T-helper 1 cell treated with Interleukin-12 subunit alpha and Interleukin-12 subunit beta and Interleukin-4 antibody, amounts not matched to agents 30 μg/mL and 1 μg/mL, for 36 hours (primary cell): Measurements from ENCODE around the gene PHF21B.

ENCODE experiments used
- H3K27ac Mint-ChIP-seq: one replicate; pipeline ENCODE4 v1.8.0; 2021; ENCODE audit warnings: mild to moderate bottlenecking, mixed read lengths
- H3K27me3 Mint-ChIP-seq: one replicate; pipeline ENCODE4 v1.8.0; 2021; ENCODE audit warnings: low read depth, mixed read lengths
- H3K36me3 Mint-ChIP-seq: one replicate; pipeline ENCODE4 v1.8.0; 2021; ENCODE audit warnings: low read depth, mixed read lengths
- H3K4me1 Mint-ChIP-seq: one replicate; pipeline ENCODE4 v1.8.0; 2021; ENCODE audit warnings: low read depth, mixed read lengths
- H3K4me3 Mint-ChIP-seq: one replicate; pipeline ENCODE4 v1.8.0; 2021; ENCODE audit warnings: mild to moderate bottlenecking, moderate library complexity, mixed read lengths
- H3K9me3 Mint-ChIP-seq: one replicate; pipeline ENCODE4 v1.8.0; 2021; ENCODE audit warnings: mixed read lengths

PHF21B gene

DNA sequence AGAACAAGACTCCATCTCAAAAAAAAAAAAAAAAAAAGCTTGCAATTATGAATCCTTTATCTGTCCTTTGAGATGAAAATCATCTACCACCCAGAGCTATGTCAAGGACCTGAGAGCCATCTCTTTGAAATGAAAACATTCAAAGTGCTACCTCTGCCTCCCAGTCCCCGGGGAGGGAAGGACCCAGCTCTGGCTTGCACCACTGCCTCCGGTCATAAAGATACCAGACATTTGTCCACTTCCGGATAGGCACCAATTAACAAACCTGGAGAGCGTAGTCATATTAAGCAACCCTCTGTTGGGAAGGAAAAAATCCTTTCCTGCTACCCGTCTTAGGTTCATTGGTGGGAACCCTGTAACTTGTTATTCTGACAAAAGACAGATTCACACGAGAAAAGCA lies 158.9 kb downstream of the PHF21B start:
- Mint-ChIP-seq H3K4me1 (peaks cover 1% of the 10 kb centered on the region), H3K27ac (no peak overlapping the region), H3K36me3 (no peaks in the 10 kb centered on the region), H3K27me3 (no peaks in the 10 kb centered on the region), H3K4me3 (no peak overlapping the region), H3K9me3 (no peaks in the 10 kb centered on the region)

GRCh38 chr22:44848791-44849420 lies 160.9 kb downstream of the PHF21B start:
- no peak overlapping the region for H3K27ac Mint-ChIP-seq
- H3K4me3 Mint-ChIP-seq, result no peak overlapping the region
- no peaks in the 10 kb centered on the region for H3K27me3 Mint-ChIP-seq
- H3K9me3 Mint-ChIP-seq, result no peaks in the 10 kb centered on the region
- H3K36me3 Mint-ChIP-seq, result no peaks in the 10 kb centered on the region
- H3K4me1 Mint-ChIP-seq, result peaks cover 1% of the 10 kb centered on the region

DNA sequence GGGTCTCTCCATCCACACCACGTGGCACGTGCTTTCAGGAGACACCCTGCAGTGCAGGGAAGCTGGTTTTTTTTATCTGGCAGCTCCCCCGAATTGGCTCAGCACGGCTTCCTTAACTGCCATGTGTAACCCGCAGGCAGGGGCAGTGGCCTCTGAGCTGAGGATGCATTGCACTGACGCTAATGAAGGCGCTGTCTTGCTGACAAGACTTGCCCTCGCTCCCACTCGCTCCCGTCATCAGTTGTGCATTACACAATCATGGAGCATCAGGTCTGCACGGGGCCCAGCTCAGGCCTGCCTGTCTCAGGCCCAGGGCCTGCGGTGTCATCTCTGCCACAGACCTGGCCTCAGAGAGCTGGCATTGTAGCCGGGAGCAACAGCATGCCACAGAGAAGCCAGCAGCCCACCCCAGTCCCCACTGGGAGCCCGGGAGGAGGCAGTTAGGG lies 161.5 kb downstream of the PHF21B start:
- Mint-ChIP-seq H3K9me3 (no peaks in the 10 kb centered on the region), H3K4me3 (no peak overlapping the region), H3K36me3 (no peaks in the 10 kb centered on the region), H3K4me1 (peaks cover 1% of the 10 kb centered on the region), H3K27me3 (no peaks in the 10 kb centered on the region), H3K27ac (no peak overlapping the region)

DNA sequence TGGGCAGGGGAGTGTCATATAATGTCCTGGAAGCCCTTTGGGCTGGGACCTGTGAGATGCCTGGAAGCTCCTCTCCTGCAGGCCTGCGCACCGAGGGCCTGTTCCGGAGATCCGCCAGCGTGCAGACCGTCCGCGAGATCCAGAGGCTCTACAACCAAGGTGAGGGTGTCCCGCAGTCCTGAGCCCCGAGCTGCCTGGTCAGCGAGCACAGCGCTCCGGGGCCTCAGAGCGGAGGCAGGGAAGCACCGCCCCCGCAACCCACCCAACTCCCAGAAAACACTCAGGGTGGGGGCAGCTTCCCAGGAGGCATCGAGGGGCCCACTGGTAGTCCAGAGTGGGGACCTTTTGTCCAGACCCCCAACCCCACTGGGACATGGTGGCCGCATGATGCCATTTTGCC lies 161.9 kb downstream of the PHF21B start:
- Mint-ChIP-seq H3K27ac (no peak overlapping the region), H3K9me3 (no peaks in the 10 kb centered on the region), H3K36me3 (no peaks in the 10 kb centered on the region), H3K4me1 (peaks cover 1% of the 10 kb centered on the region), H3K4me3 (no peak overlapping the region), H3K27me3 (no peaks in the 10 kb centered on the region)

DNA sequence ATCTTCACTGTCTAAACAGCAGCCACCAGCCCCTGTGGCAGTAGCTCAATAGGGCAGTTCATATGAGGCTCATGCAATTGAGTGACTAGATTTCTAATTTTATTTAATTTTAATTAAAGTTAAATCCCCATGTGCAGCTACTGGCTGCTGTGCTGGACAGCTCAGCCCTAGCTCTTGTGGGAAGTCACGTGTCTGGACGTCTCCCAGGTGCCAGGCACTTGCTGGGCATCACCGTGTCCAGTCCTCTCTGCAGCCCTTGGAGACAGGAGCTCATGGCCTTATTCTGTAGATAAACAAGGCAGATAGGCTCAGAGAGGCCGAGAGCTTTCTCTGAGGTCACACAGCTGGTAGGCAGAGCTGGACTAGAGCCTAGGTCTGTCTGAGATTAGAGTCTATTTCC lies 162.4 kb downstream of the PHF21B start:
- no peaks in the 10 kb centered on the region for H3K27me3 Mint-ChIP-seq
- H3K4me1 Mint-ChIP-seq, result no peaks in the 10 kb centered on the region
- H3K9me3 Mint-ChIP-seq, result no peaks in the 10 kb centered on the region
- H3K36me3 Mint-ChIP-seq, result no peaks in the 10 kb centered on the region
- no peak overlapping the region for H3K27ac Mint-ChIP-seq
- no peak overlapping the region for H3K4me3 Mint-ChIP-seq

DNA sequence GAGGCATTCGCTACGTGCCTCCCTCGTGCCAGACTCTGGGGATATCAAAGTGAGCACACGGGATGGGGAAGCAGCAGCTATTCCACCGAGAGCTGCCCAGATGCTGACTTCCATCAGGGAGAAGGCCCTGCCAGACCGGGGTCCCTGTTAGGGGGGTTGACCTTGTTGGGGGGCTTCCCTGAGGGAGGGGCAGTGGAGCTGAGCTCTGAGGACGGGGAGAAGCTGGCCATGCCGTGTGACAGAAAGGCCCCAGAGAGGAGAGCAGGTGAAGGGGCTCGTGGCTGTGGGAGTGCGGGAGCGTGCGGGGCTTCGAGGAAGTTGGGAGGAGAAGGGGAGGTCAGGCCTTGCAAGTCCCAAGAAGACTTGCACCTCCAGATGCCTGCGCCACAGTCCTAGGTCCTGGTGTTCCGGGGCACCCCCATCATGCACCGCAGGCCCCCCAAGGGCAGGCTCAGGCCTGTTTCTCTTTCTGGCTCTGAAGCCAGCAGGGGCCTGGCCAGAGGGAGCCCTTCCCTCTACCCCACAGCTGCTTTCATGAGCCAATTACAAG lies 163.0 kb downstream of the PHF21B start:
- Mint-ChIP-seq H3K27me3 (no peaks in the 10 kb centered on the region), H3K4me3 (no peak overlapping the region)

GRCh38 chr22:44845796-44846720 lies 163.7 kb downstream of the PHF21B start:
- Mint-ChIP-seq H3K9me3 (no peaks in the 10 kb centered on the region), H3K27ac (no peak overlapping the region), H3K36me3 (no peaks in the 10 kb centered on the region), H3K27me3 (no peaks in the 10 kb centered on the region), H3K4me1 (no peaks in the 10 kb centered on the region), H3K4me3 (no peak overlapping the region)

More for the DNA sequence above, 163.0 kb downstream of the PHF21B start:
- H3K9me3 Mint-ChIP-seq, result no peaks in the 10 kb centered on the region
- no peaks in the 10 kb centered on the region for H3K36me3 Mint-ChIP-seq
- no peaks in the 10 kb centered on the region for H3K4me1 Mint-ChIP-seq
- H3K27ac Mint-ChIP-seq, result no peak overlapping the region

GRCh38 chr22:44845191-44845590 lies 164.6 kb downstream of the PHF21B start:
- H3K4me1 Mint-ChIP-seq, result no peaks in the 10 kb centered on the region
- H3K36me3 Mint-ChIP-seq, result no peaks in the 10 kb centered on the region
- H3K4me3 Mint-ChIP-seq, result no peak overlapping the region
- no peaks in the 10 kb centered on the region for H3K9me3 Mint-ChIP-seq
- H3K27me3 Mint-ChIP-seq, result no peaks in the 10 kb centered on the region
- H3K27ac Mint-ChIP-seq, result no peak overlapping the region

DNA sequence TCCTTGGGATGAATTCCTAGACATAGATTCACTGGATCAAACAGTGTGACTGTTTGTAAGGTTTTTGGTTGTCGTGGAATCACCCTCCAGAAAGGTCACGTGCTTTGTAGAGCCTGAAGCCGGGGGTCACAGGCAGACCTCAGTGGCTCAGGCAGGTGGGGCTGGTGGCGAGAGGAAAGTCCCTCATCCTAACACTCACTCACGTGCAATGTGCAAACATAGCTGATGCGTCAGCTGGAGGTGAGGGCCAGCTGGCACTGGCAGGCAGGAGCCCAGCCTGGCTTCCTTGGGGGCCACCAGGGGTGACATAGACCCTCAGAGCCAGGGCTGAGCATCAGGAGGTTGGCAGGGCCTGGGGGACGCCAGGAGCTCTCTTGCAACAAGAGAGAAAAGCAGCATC lies 167.4 kb downstream of the PHF21B start:
- Mint-ChIP-seq H3K27ac (no peak overlapping the region), H3K9me3 (no peaks in the 10 kb centered on the region), H3K4me3 (no peak overlapping the region), H3K36me3 (no peaks in the 10 kb centered on the region), H3K27me3 (no peaks in the 10 kb centered on the region), H3K4me1 (no peaks in the 10 kb centered on the region)

- Mint-ChIP-seq H3K4me1 (no peaks in the 10 kb centered on the region), H3K36me3 (no peaks in the 10 kb centered on the region), H3K9me3 (no peaks in the 10 kb centered on the region), H3K27ac (no peak overlapping the region), H3K4me3 (no peak overlapping the region), H3K27me3 (no peaks in the 10 kb centered on the region)
Measured at GRCh38 chr22:44840611-44841322, 169.0 kb downstream of the PHF21B start.

GRCh38 chr22:44839721-44840120 lies 170.1 kb downstream of the PHF21B start:
- Mint-ChIP-seq H3K36me3 (no peaks in the 10 kb centered on the region), H3K4me1 (no peaks in the 10 kb centered on the region), H3K9me3 (peaks cover 2% of the 10 kb centered on the region), H3K4me3 (no peak overlapping the region), H3K27me3 (no peaks in the 10 kb centered on the region), H3K27ac (no peak overlapping the region)

DNA sequence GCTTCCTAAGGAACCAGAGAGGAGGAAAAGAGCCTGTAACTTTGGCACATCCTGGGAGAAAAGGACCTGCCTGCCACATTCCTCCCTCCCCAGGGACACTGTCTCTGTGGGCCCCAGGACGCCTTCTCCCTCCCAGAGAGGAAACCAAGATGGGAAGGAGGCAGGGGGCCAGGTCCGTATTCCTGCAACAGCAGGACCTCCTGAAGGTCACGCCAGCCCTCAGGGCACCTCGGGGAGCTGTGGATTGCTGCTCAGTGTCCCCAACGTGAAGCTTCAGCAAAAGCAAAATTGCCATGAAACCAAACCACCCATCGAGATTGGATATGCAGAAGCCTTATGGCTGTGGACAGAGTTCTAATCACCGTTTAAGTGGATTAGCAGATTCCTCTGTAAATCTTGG lies 170.7 kb downstream of the PHF21B start:
- no peak overlapping the region for H3K27ac Mint-ChIP-seq
- H3K27me3 Mint-ChIP-seq, result no peaks in the 10 kb centered on the region
- no peaks in the 10 kb centered on the region for H3K36me3 Mint-ChIP-seq
- H3K9me3 Mint-ChIP-seq, result peaks cover 5% of the 10 kb centered on the region
- no peak overlapping the region for H3K4me3 Mint-ChIP-seq
- no peaks in the 10 kb centered on the region for H3K4me1 Mint-ChIP-seq

DNA sequence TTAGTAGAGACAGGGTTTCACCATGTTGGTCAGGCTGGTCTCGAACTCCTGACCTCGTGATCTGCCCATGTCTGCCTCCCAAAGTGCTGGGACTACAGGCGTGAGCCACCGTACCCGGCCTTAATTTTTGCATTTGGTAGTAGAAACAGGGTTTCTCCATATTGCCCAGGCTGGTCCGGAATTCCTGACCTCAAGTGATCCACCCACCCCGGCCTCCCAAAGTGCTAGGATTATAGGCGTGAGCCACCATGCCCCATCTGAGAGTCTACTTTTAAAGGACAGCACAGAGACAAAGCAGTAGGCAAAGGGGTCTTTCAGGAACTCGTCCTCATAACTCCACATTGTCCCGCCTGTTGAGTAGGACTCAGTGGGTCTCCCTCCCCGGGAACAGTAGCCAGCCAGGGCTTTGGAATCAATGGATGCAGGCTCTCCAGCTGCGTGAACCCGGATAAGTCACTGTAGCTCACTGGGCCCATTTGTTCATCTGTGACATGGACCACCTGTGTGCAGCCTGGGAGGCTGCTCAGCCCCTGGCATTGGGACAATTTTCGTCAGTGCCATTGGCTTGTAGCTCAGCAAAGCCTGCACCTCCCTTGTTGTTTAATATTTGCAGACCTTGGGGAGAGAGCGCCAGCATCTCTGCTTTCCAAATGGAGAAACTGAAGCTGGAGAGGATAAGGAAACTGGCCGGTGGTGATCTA lies 171.3 kb downstream of the PHF21B start:
- Mint-ChIP-seq H3K4me3 (no peak overlapping the region), H3K36me3 (no peaks in the 10 kb centered on the region), H3K27ac (no peak overlapping the region), H3K4me1 (no peaks in the 10 kb centered on the region), H3K27me3 (no peaks in the 10 kb centered on the region), H3K9me3 (peaks cover 5% of the 10 kb centered on the region)

- Mint-ChIP-seq H3K4me3 (no peak overlapping the region), H3K27me3 (no peaks in the 10 kb centered on the region), H3K36me3 (no peaks in the 10 kb centered on the region), H3K27ac (no peak overlapping the region), H3K4me1 (no peaks in the 10 kb centered on the region), H3K9me3 (peaks cover 8% of the 10 kb centered on the region)
Measured at GRCh38 chr22:44837481-44837880, 172.3 kb downstream of the PHF21B start.
